HG02938 (cell line): ENCODE measurements around the gene LRRC47.

ENCODE experiments used
- ATAC-seq: cut with Tn5 transposase; IDR thresholded peaks from one replicate; pipeline ENCODE4 v1.9.1; 2021; ENCODE audit warnings: mild to moderate bottlenecking, moderate library complexity; ENCODE audit not compliant: unreplicated experiment

Gene LRRC47

DNA sequence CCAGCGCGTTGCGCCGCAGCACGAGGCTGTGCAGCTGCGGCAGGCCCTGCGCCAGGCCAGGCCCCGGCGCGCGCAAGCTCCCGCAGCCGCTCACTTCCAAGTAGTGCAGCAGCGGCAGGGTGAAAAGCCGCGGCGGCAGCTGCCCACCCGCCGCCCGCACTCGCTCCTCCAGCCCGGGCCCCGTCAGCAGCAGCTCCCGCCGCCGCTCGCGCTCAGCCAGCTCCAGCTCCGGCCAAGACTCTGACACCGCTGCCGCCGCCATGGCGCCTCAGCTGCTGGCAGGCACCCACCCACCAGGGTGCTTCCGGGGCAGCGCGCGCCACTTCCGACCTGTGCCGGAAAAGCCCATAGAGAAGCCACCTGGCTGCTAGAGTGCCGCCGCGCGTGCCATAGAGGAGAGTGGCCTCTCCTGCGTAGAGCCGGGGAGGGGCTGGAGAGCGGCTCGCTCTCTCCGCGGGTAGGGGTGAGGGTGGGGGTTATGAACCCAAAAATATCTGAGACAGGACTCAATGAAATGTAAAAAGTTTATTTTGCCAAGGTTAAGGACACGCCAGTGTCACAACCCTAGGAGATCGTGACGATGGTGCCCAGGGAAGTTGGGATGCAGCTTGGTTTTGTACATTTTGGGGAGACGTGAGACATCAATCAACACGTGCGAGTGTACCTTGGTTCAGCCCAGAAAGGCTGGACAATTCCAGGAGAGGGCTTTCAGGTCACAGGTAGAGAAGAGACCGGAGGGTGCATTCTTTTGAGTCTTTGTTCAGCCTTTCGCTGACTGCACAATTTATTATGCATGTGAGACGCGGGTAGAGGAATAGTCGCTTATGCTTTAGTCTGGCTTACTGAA, at the start of gene LRRC47:
Gene LRRC47, minus strand, starts transcription at position 284 of the 847 bp plus-strand sequence. Its CDS starts 22 bp downstream, at position 262.
- peak; percentile 96 for ATAC-seq

- ATAC-seq, result no peak
These were observed 46.6 kb upstream of the LRRC47 start for GRCh38 chr1:3842912-3843311.

GRCh38 chr1:3841491-3841890, 45.2 kb upstream of the LRRC47 start:
- ATAC-seq, result no peak

- no peak for ATAC-seq
These were observed 42.5 kb upstream of the LRRC47 start for GRCh38 chr1:3838788-3839187.

- ATAC-seq, result no peak
These were observed 41.4 kb upstream of the LRRC47 start for GRCh38 chr1:3837685-3838084.

- ATAC-seq, result no peak
These were observed 40.9 kb upstream of the LRRC47 start for GRCh38 chr1:3837200-3837599.

- no peak for ATAC-seq
These were observed 40.1 kb upstream of the LRRC47 start for GRCh38 chr1:3836421-3836820.

DNA sequence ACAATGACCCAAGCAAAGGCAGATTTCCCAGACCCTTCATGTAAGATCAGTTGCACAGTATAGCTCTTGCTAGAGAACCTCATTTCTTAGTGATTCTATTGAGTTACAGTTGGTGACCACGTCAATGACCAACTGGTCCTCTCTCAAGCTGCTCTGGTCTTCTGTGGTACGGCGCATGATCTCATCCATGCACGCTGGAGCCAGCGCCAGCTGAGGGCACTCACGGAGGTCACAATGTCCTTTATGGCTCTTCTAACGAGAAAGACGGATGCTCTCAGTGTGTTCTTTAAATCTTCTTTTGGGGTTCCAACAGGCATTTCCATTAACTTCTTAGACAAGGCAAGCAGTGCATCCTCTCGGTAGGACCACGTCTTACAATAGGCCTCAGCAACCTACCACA, 38.4 kb upstream of the LRRC47 start:
- ATAC-seq, result no peak

DNA sequence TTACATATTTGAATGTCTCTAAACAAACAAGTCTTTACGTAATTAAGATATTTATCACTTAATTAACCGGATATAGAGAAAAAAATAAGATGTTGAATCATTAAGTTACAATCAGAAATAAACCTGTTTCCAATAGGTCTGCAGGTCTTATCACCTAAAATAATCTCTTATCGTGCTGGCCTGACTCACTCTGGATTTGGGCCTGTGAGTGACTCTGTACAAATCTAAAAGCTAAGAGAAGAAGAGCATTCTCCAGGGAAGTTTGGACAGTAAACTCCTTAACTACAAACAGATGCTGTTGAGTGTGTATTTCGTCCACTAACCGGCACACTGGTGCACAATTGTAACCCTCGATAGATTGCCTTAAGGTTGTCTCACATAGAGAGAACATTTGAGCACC, 35.4 kb upstream of the LRRC47 start:
- no peak for ATAC-seq

DNA sequence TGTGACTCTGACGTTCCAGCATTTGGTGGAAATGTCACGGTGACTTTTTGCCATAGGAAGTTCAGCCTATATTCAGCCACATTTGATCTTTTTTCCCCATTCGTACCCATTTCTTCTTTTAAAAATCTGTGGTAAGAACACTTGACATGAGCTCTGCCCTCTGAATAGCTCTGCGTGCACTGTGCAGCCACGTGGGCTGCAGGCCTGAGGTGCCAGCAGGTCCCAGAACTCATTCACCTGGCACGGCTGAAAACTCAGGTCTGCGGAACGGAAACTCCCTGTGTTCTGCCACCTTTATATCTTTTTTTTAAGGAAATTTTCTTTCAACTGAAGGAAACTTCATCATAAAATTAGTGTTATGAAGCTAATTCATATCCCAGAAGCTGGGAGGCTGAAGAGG, 32.1 kb upstream of the LRRC47 start:
- ATAC-seq, result no peak

DNA sequence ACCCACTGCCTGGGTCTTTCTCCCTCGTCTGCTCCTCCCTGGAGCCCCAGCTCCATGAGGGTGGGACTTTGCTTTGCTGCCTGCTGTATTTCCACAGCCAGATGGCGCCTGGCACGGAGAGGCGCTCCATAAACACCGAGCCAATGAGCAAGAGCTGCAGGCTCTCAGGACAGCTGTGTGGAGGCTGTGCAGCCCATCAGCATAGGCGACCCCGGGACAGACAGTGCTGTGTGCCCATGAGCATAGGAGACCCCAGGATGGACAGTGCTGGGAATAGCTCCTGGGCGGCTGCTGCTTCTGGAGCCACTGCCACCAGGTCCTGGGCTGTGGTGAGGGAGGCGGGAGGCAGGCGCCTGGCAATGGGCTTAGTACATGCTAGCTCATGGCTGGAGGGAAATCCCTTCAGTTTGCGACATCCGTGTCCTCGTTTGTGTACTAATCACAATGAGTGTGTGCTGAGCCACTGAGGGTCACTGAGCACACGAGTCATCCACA, 31.6 kb upstream of the LRRC47 start:
- no peak for ATAC-seq

GRCh38 chr1:3825356-3825755, 29.1 kb upstream of the LRRC47 start:
- ATAC-seq, result no peak

DNA sequence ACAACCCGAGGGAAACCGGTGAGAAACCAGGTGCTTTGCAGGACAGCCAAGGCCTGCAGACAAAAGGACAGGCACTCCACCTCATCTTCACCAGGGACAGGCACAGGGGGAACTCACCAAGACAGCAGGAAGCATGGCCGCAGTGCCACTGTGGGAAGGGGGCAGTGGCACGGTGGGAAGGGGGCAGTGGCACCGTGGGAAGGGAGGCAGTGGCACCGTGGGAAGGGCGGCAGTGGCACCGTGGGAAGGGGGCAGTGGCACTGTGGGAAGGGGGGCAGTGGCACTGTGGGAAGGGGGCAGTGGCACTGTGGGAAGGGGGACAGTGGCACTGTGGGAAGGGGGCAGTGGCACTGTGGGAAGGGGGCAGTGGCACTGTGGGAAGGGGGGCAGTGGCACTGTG, 28.4 kb upstream of the LRRC47 start:
- ATAC-seq, result no peak

DNA sequence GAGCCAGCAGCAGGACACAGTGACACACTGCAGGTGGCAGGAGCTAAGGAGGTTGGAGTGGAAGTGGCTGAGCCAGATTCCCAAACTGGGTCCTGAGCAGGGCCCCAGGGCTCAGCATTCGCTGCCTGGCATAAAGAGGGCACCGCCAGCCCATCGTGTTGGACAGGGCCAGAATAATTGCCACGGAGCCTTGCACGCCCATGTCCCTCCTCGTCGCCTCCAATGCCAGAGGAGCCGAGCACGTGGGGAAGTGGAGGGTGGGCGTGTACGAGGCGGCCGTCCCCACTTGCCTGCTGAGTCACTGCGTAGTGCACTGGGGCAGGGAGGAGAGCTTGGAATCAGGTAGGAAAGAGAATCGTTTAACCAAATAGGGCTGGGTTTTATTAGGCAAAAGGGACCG, 26.1 kb upstream of the LRRC47 start:
- ATAC-seq, result no peak

DNA sequence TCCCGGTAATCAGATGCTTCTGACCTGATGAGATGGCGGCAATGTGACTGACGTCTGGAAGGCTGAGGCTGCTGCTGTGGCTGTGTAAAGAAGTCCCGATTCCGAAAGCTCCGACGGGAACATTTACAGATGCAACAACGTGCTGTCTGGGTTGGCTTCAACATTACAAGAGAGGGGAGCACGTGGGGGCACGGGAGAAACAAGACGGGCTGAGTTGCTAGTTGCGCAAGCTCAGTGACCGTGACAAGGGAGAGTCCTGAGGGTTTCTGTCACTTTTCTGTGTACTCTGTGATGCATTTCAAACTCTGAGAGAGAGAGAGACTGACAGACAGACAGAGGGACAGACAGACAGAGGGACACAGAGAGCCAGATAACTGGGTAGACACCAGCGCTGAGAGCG, 25.6 kb upstream of the LRRC47 start:
- no peak for ATAC-seq

DNA sequence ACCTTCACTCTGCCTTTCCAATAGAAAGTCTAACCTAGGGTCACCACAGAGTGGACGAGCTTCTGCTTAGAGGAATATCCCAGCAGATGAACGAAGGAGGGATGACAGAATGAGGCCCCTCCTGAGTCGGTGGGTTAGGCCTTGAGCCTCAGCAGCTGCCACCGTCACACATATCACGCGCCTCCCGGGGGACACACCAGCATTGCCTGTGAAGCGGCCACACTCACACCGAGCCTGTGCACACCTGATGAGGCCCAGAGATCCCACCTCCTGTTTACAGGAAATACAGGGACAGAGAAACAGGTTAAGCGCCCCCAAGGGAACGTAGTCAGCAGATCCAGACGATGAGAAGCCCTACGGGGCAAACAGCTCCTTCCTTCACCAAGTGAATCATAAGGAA, 25.1 kb upstream of the LRRC47 start:
- ATAC-seq, result no peak

GRCh38 chr1:3821004-3821403, 24.7 kb upstream of the LRRC47 start:
- ATAC-seq, result no peak

GRCh38 chr1:3820316-3820715, 24.0 kb upstream of the LRRC47 start:
- ATAC-seq, result no peak

- no peak for ATAC-seq
These were observed 23.5 kb upstream of the LRRC47 start for GRCh38 chr1:3819771-3820200.

- no peak for ATAC-seq
These were observed 21.7 kb upstream of the LRRC47 start for GRCh38 chr1:3817821-3818597.

GRCh38 chr1:3817138-3817740, 20.9 kb upstream of the LRRC47 start:
- no peak for ATAC-seq
